MCF 10A (cell line): ENCODE data around the gene EPN2. TPM values are rescaled to one million over a fixed set of nuclear protein-coding genes. Genes with fewer than 3 reads are reported as not detected.

Experiments
- BruUV-seq: library from RNA; stranded (reverse); fragments of 400-500 nt; replicated peaks from 2 replicates; lab custom pipeline; 2021; lab: Mats Ljungman, UMichigan
- CTCF ChIA-PET: fragments of 300-600 bp; sonication (Branson Sonifier 250); formaldehyde crosslinking; extraction: SDS; loops from one replicate; lab custom pipeline; 2021; ENCODE audit warnings: antibody characterized with exemption, inconsistent platforms; lab: Yijun Ruan, JAX
- POLR2A ChIA-PET: fragments of 300-600, 350-650 bp; sonication (Branson Sonifier 250); formaldehyde crosslinking; extraction: SDS; loops from one replicate; lab custom pipeline; 2020; ENCODE audit warnings: antibody characterized with exemption, inconsistent platforms; lab: Yijun Ruan, JAX
- DNase-seq: peaks from one replicate; pipeline ENCODE4 v3.0.0-alpha.2; 2018; ENCODE audit not compliant: unreplicated experiment
- H3K27ac Mint-ChIP-seq: one replicate; pipeline ENCODE4 v1.8.0; 2022; ENCODE audit warnings: mild to moderate bottlenecking, low read depth, mixed read lengths; ENCODE audit not compliant: unreplicated experiment
- H3K27me3 Mint-ChIP-seq: one replicate; pipeline ENCODE4 v1.8.0; 2022; ENCODE audit warnings: mixed read lengths; ENCODE audit not compliant: insufficient read depth, unreplicated experiment
- H3K36me3 Mint-ChIP-seq: one replicate; pipeline ENCODE4 v1.8.0; 2022; ENCODE audit warnings: mild to moderate bottlenecking, moderate library complexity, mixed read lengths; ENCODE audit not compliant: insufficient read depth, unreplicated experiment
- H3K4me1 Mint-ChIP-seq: one replicate; pipeline ENCODE4 v1.8.0; 2022; ENCODE audit warnings: mixed read lengths; ENCODE audit not compliant: insufficient read depth, unreplicated experiment
- H3K4me3 Mint-ChIP-seq: one replicate; pipeline ENCODE4 v1.8.0; 2022; ENCODE audit warnings: mild to moderate bottlenecking, moderate library complexity, mixed read lengths; ENCODE audit not compliant: unreplicated experiment
- H3K9me3 Mint-ChIP-seq: one replicate; pipeline ENCODE4 v1.8.0; 2022; ENCODE audit warnings: mixed read lengths; ENCODE audit not compliant: unreplicated experiment
- intact Hi-C: fragments of 100-400 bp; cut with micrococcal nuclease; formaldehyde crosslinking; loops from 2 replicates; pipeline ENCODE4 v1.14.1; 2022
- total RNA-seq: library from RNA; stranded (reverse); gene quantifications from 2 replicates; pipeline ENCODE4 v1.2.3, GENCODE V29; 2022
- TF ChIP-seq, protein P1 (sequence below): fragments of 200-600 bp; IDR thresholded peaks from one replicate; pipeline ENCODE4 v1.8.0; 2022; ENCODE audit warnings: antibody characterized with exemption, mild to moderate bottlenecking; ENCODE audit not compliant: unreplicated experiment

Gene EPN2
- total RNA-seq, 1 experiment from 2014 or later, result 35.1 TPM

DNA sequence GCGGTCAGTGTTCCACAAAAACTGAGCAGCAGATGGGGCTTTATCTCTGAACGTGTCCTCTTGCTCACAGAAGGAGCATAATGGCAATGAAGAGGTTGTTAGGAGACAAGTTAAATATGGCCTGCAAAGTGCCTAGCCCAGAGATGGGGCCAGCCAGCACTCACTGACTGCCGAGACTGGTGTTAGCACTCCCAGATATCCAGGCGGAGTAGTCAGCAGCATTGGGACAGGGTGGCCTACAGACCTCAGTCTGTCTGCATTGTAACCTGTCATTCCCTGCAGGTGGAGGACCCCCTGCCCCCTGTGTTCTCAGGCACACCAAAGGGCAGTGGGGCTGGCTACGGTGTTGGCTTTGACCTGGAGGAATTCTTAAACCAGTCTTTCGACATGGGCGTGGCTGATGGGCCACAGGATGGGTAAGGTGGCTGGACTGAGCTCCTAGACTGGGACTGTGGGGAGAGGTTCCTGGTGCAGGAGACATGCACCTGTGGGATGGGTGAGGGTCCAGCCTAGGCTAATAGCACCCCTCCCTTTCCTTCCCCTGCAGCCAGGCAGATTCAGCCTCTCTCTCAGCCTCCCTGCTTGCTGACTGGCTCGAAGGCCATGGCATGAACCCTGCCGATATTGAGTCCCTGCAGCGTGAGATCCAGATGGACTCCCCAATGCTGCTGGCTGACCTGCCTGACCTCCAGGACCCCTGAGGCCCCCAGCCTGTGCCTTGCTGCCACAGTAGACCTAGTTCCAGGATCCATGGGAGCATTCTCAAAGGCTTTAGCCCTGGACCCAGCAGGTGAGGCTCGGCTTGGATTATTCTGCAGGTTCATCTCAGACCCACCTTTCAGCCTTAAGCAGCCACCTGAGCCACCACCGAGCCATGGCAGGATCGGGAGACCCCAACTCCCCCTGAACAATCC, 145.6 kb downstream of the EPN2 start:
- Mint-ChIP-seq H3K27ac (no peak overlapping the region), H3K27me3 (no peaks in the 10 kb centered on the region), H3K4me3 (no peak overlapping the region), H3K9me3 (no peaks in the 10 kb centered on the region), H3K36me3 (peaks cover 28% of the 10 kb centered on the region), H3K4me1 (peaks cover 32% of the 10 kb centered on the region)
- CTCF ChIA-PET, result no interaction called here
- POLR2A ChIA-PET, result no interaction called here
- intact Hi-C loops, result no loop called here
- no TSS peak for BruUV-seq
- TF ChIP-seq, protein P1, sequence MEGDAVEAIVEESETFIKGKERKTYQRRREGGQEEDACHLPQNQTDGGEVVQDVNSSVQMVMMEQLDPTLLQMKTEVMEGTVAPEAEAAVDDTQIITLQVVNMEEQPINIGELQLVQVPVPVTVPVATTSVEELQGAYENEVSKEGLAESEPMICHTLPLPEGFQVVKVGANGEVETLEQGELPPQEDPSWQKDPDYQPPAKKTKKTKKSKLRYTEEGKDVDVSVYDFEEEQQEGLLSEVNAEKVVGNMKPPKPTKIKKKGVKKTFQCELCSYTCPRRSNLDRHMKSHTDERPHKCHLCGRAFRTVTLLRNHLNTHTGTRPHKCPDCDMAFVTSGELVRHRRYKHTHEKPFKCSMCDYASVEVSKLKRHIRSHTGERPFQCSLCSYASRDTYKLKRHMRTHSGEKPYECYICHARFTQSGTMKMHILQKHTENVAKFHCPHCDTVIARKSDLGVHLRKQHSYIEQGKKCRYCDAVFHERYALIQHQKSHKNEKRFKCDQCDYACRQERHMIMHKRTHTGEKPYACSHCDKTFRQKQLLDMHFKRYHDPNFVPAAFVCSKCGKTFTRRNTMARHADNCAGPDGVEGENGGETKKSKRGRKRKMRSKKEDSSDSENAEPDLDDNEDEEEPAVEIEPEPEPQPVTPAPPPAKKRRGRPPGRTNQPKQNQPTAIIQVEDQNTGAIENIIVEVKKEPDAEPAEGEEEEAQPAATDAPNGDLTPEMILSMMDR, result no peak
- DNase-seq, result no peak

DNA sequence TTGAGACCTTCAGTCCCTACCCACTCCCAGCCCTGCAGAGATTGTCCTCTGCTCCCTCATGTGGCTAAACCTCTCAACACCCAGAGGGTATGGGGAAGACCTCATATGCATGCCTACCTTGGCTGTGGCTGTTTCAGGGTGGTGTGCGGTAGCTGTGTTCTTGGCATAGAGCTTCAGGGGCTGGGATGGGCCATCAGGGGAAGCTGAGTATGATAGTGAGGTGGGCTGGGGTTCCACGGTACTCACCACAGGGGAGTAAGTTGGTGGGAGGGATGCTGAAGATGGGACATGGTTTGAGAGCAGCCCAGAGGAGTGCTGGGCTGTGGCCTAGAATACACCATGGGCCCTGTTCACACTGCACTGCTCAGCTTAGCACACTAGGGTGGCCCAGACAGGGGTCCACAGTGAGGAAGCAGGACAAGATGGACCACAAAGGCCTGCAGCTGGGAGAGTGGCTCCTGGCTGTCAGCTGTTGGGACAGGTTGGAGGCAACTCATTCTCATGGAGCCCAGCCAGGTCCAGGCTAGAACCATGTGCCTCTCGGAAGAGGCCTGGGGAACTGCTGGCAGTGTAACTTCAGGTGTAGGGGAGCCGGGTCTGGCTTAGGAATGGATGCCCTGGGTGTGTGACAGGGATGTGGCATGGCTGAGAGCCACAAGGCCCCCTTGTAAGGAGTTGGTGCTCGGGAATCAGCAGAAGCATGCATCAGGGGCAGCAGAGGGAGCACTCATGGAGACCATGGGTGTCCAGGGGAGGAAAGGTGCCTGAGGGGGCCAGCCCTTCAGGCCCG, 146.7 kb downstream of the EPN2 start:
- peak overlapping the region; percentile 78 for H3K27ac Mint-ChIP-seq
- CTCF ChIA-PET, result interaction anchor here (1.1 kb wide), 1 partner anchor 63 kb away, joined by 6 read pairs; no protein-coding TSS in a partner anchor
- BruUV-seq, result no TSS peak

DNA sequence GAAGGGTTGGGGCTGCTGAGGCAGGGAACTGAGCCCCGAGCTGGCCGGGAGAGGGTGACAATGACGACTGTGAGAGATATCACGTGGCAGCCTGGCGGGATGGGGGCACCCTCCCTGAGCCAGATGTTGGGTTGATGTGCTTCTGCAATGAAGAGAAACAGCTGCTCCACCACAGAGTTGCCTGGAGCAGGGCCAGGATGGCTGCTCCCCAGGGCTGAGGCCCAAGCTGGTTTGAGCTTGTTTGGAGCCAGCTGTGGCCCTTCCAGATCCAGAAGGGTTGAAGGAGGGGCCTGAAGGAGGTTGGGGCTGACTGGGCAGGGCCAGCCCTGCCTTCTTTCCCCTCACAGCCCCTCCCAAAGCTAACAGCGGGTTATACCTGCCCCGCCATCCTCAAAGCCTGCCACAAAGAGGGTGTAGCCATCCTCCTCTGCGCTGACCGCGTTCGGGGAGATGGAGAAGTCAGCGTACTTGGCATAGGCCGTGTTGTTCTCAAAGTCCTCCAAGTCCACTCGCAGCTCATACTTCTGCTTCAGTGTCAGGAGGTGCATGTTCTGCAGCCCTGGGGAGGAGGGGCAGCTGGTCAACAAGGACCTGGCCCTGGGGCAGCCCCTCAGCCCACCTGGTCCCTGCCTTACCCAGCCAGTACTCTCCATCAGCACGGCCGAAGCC, 147.7 kb downstream of the EPN2 start:
- Mint-ChIP-seq H3K4me1 (peaks cover 26% of the 10 kb centered on the region), H3K27me3 (no peaks in the 10 kb centered on the region), H3K36me3 (peaks cover 23% of the 10 kb centered on the region), H3K9me3 (no peaks in the 10 kb centered on the region), H3K27ac (peak overlapping the region; percentile 78), H3K4me3 (no peak overlapping the region)
- intact Hi-C loops, result no loop called here
- DNase-seq, result peak; percentile 42
- ChIA-PET CTCF (interaction anchor here (0.5 to 1.3 kb wide), 3 partner anchors 22 to 77 kb away, joined by 3 to 6 read pairs (median 5); no protein-coding TSS in a partner anchor), POLR2A (interaction anchor here (1.1 kb wide), 1 partner anchor 63 kb away, joined by 3 read pairs; no protein-coding TSS in a partner anchor)
- TF ChIP-seq, protein P1, result no peak
- no TSS peak for BruUV-seq

More for the DNA sequence above, 146.7 kb downstream of the EPN2 start:
- Mint-ChIP-seq H3K27me3 (no peaks in the 10 kb centered on the region), H3K4me1 (peaks cover 36% of the 10 kb centered on the region), H3K9me3 (no peaks in the 10 kb centered on the region), H3K36me3 (peaks cover 28% of the 10 kb centered on the region), H3K4me3 (no peak overlapping the region)
- no peak for DNase-seq
- TF ChIP-seq, protein P1, result no peak
- intact Hi-C loops, result no loop called here
- POLR2A ChIA-PET, result no interaction called here
